ENCODE results near the gene CYS1.

GRCh38 chr2:10078704-10079265, 1.4 kb downstream of the CYS1 start:
- TF ChIP-seq, protein P1, sequence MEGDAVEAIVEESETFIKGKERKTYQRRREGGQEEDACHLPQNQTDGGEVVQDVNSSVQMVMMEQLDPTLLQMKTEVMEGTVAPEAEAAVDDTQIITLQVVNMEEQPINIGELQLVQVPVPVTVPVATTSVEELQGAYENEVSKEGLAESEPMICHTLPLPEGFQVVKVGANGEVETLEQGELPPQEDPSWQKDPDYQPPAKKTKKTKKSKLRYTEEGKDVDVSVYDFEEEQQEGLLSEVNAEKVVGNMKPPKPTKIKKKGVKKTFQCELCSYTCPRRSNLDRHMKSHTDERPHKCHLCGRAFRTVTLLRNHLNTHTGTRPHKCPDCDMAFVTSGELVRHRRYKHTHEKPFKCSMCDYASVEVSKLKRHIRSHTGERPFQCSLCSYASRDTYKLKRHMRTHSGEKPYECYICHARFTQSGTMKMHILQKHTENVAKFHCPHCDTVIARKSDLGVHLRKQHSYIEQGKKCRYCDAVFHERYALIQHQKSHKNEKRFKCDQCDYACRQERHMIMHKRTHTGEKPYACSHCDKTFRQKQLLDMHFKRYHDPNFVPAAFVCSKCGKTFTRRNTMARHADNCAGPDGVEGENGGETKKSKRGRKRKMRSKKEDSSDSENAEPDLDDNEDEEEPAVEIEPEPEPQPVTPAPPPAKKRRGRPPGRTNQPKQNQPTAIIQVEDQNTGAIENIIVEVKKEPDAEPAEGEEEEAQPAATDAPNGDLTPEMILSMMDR (IDR thresholded peaks at IDR 0.05): no peak
- no peak for TF ChIP-seq POLR2A (IDR thresholded peaks at IDR 0.05)
